COLO668 (cell line): Measurements from ENCODE around the gene ASAP3.

Source experiments
- DNase-seq: peaks from one replicate; lab custom pipeline; 2025; ENCODE audit not compliant: unreplicated experiment; lab: John Stamatoyannopoulos, UW

The ASAP3 gene

DNA sequence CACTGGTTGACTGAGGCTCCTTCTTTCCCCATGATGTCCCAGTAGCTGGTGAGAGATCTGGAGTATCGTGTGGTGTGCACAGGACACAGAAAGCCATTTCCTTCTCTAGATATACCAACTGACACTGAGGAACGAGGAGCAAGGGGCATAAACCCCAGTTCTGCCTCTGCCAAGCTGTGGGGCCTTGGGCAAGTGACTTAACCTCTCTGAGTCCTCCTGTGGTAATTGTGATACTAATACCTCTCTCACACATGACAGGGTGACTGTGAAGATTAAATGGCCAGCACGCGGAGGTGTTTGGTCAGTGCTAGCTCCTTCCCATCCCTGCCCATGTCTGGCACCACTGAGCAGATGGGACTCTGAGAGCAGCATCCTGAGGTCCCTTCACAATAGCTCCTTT, 33.1 kb downstream of the ASAP3 start:
- DNase-seq, result no peak

DNA sequence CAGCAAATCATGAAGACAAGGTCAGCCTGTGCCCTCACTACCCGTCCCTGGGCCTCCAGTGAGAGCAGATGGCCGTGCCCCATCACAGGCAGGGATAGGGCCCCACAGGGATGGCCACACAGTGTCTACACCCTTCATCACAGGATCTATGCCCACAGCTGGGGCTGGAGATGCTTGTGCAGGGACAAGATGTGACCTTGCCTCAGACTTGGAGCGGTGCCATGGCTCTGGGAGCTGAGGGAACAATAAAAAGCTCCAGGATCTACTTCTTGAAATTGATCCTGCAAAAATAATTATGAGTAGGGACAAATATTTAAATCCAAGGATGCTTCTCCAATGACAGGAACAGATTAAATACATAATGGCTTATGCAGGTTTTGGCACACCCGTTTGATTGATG, 34.0 kb downstream of the ASAP3 start:
- no peak for DNase-seq

DNA sequence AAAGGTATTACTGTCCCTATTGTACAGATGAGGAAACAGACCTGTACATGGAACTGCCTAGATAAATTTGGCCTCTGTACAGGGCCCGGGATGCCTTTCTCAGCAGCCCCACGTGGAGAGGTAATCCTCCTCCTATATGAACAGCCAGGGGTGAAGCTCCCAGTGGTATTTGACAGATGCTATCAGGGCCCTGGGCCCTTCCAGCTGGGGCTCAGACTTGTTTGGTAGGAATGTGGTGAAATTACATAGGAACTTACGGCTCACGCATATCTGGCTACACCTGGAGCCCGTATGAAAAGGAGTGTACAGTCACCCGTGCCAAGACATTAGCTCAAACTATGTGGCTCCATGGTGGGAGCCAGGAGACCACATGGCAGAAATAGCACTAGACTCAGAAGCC, 34.7 kb downstream of the ASAP3 start:
- no peak for DNase-seq

GRCh38 chr1:23448846-23449245, 35.1 kb downstream of the ASAP3 start:
- no peak for DNase-seq

- DNase-seq, result no peak
Measured at GRCh38 chr1:23446661-23447310, 37.2 kb downstream of the ASAP3 start.

DNA sequence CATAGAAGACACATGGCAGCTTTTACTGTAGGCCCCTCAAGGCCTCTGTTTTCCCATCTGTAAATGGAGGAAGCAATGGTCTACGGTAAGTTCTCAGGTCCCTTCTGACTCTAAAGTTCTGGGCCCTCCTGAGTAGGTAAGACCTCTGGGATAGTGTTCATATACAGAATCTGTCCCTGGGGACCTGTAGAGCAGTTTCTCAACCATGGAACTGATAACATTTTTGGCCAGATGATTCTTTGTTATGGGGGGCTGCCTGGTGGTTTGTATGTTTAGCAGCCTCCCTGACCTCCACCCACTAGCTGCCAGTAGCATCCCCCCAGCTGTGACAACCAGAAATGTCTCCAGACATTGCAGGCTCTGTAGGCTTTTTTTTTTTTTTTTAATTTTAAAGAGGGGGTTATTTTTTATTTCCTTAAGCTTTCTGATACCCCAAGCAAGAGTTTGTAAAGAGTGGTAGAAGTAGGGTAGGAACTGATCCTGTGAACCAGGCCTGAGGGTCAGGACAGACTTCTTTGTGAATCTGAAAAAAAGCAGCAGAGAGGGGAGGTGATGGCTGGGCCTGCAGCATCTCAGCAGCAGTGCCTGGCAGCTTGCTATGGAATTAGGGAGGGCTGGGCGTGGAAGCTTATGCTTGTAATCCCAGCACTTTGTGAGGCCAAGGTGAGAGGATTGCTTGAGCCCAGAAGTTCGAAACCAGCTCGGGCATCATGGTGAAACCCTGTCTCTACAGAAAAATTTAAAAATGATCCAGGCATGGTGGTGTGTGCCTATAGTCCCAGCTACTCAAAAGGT, 39.2 kb downstream of the ASAP3 start:
- DNase-seq, result no peak

DNA sequence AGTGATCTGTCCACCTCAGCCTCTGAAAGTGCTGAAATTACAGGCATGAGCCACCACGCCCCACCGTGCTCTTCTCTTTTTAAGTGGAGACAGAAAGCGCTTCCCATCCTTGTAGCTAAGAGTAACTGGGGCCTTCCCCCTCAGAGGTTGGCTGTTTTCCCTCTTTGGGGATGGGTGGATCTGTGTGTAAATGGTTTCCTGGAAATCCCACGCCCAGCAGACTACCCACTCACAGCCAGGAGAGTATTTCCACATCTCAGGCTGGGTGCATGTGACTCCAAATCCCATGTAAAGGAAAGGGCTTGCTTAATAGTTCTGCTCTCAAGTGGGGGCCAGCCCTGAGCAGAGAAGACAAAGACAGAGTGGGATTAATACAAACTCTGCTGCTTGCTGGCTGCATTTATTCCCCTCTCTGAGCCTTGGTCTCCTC, 39.9 kb downstream of the ASAP3 start:
- no peak for DNase-seq

DNA sequence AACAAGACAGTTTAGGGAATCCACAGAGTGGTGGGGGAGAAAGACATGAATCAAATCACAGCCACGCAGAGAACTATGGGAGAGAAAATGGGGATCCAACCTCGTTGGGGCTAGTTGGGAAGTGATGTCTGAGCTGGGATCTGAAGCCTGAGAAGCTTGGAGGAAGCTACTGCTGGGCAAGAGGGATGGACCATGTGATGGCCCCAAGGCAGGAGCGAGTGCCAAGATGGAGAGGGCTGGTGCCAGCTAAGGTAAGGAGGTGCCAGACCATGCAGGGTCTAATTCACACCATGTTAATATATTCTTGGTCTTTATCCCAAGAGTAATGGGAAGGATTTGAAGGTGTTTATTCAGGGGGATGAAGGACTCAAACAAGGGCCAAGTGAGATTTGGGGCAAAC, 41.2 kb downstream of the ASAP3 start:
- no peak for DNase-seq

GRCh38 chr1:23441446-23442148, 42.4 kb downstream of the ASAP3 start:
- DNase-seq, result no peak

DNA sequence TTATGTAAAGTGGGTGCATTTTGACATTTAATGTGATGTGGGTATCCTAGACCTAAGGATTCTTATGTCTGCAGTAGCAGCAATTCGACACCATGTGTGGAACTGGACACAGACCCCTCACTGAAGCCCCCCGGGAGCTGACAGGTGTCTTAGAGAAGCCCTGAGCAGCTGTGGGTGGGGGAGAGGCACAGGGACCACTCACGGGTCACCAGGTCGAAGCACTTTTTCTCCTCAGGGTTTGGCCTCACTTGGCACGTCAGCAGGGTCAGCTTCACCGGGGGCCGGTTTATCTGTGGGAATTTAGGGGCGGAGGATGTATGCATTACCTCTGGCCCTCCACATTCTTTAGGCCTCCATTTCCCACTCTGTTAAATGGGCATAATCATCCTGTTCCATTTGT, 45.4 kb downstream of the ASAP3 start:
- DNase-seq, result no peak

DNA sequence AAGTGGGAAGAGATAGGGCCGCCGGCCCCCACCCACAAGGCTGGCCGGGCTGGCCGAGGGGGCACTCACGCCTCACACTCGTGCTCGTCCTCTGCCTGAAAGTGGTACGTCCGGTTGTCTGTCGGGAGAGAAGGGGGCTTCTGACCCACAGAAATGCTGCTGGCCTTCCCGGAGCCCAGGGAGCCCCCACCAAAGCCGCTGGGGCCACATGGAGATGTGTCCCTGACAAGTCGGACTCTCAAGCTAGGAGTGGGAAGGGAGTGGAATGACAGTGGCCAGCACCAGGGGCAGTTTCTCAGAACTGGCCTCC, 46.7 kb downstream of the ASAP3 start:
- no peak for DNase-seq

DNA sequence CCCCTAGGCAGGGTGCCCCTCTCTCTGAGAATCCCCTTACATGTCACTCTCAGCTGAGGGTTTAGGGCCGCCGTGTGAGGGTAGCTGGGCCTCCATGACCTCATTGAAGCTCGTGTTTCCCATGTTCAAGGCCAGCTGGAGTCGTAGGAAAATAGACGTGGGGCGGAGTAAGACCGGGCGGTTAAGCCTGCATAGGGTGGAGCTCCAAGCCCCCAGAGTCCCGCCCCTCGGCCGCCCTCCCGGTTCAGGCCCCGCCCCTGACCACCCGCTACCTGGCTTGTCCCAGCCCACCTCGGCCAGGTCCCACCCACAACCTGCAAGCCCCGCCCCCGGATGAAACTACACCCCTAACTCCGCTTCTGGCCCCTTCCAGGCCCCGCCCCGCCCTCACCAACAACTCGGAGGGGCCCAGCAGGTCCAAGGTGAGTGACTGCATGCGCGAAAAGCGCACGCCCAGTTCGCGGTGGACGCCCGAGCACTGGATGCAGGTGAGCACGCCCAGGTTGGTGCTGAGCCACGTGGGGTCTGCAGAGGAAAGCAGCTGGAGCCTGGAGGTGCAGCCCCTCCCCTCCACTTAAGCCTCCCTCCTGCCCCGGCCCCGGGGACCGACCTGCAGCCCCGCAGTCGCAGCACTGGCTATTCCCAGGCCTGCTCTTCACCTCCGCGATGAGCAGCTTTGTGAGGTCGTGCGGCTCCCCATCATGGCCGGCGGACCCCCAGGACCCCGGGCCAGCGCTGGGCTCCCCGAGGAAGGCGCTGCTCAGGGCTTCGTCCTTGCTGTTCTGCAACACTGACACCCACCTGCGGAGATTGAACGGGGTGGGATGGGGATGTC, 47.2 kb downstream of the ASAP3 start:
- DNase-seq, result no peak

GRCh38 chr1:23434260-23434775, 49.7 kb downstream of the ASAP3 start:
- DNase-seq, result no peak

GRCh38 chr1:23433122-23433521, 50.9 kb downstream of the ASAP3 start:
- no peak for DNase-seq

- no peak for DNase-seq
Measured at GRCh38 chr1:23431431-23431830, 52.5 kb downstream of the ASAP3 start.

- no peak for DNase-seq
Measured at GRCh38 chr1:23430803-23431202, 53.2 kb downstream of the ASAP3 start.

- no peak for DNase-seq
Measured at GRCh38 chr1:23428136-23428905, 55.7 kb downstream of the ASAP3 start.

GRCh38 chr1:23427550-23427949, 56.4 kb downstream of the ASAP3 start:
- DNase-seq, result no peak

DNA sequence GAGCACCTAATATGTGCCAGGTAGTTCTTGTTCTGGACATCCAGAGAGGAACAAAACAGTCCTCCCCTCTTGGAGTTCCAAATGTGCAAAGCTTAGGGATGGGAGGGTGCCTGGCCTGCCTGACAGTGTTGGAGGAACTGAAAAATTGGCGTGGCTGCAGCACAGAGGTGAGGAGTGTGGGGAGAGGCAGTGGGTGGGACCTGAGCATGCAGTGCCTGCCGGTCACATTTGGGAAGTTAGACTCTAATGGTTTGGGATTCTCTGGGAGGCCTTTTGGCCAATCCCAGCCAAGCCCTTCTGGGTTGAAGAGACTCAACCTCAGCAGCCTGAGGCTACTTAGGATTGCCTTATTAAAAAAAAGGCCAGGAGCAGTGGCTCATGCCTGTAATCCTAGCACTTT, 57.2 kb downstream of the ASAP3 start:
- no peak for DNase-seq

DNA sequence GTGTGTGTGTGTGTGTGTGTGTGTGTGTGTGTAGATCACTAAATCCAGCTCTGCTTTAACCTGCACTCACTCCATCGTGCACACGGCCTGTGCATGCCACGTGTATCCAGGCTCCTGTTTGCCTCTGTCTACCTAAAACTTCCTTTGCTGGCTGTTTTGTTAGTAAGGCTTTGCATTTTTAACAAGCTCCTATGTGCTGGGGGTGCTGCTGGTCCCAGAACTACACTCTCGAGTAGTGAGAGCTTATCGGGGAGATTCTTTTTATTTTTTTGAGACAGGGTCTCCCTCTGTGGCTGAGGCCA, 58.8 kb downstream of the ASAP3 start:
- DNase-seq, result no peak
